ENCODE data around the gene OPCML. TPM values are rescaled to one million over a fixed set of nuclear protein-coding genes. Genes with fewer than 3 reads are reported as not detected.

The OPCML gene
- total and polyA plus RNA-seq, 2 experiments from 2014 or later: 1.2 to 4.4 TPM

DNA sequence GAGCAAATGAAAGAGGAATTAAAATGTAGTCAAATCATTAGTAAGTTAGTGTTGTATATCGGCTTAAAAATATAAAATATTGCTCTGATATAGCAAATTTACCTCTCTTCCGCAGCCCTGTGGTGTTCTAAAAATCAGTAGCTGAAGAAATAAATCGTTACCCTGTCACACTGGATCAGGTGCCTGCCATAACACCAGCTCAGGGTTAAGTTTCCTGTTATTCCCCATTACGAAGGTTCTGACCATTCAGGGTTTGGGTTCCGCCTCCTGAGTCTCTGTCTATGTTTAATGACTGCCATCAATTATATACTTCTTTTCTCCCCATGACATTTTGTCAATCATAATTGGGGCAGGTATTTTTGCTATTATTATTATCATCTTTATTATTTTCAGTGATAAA, 658.5 kb downstream of the OPCML start:
- Histone ChIP-seq H3K79me2 (replicated peaks; ENCODE audit: insufficient read depth) (no peaks in the 10 kb centered on the region), H4K20me1 (replicated peaks; ENCODE audit: insufficient read depth) (no peaks in the 10 kb centered on the region), H3K4me3 (no peak overlapping the region), H3F3A (replicated peaks; ENCODE audit: low read depth) (no peaks in the 10 kb centered on the region), H3K36me3 (ENCODE audit: insufficient read depth) (no peaks in the 10 kb centered on the region; the same call in 1 of the 2 replicates), H3K4me2 (no peak overlapping the region), H3K27ac (ENCODE audit: low read depth) (no peak overlapping the region), H2AFZ (no peak overlapping the region), H3K4me1 (ENCODE audit: insufficient read depth) (no peaks in the 10 kb centered on the region), H3K9me2 (ENCODE audit: insufficient read depth) (peaks cover 3% of the 10 kb centered on the region; the same call in 1 of the 2 replicates), H3K27me3 (ENCODE audit: insufficient read depth) (no peaks in the 10 kb centered on the region)
- H3K27ac Mint-ChIP-seq: no peak overlapping the region
- no peaks in the 10 kb centered on the region for H3K27me3 Mint-ChIP-seq (ENCODE audit: insufficient read depth, low read depth, poor library complexity)
- ATAC-seq (no peak), DNase-seq (ENCODE audit: low spot score) (no peak)
- H3K4me1 Mint-ChIP-seq: no peaks in the 10 kb centered on the region; the same call in 2 of the 3 replicates
- H3K4me3 Mint-ChIP-seq: no peak overlapping the region
- TF ChIP-seq POLR2AphosphoS5 (IDR thresholded peaks at IDR 0.05; ENCODE audit: low read depth) (no peak), EZH2 (IDR thresholded peaks at IDR 0.05; ENCODE audit: low read depth, unreplicated experiment) (no peak), CTCF (conservative IDR thresholded peaks at IDR 0.05; ENCODE audit: low read depth in 2 of 2) (no peak), ZNF331 (CRISPR knock-in tag; IDR thresholded peaks at IDR 0.05; ENCODE audit: low read depth) (no peak), NANOG (IDR thresholded peaks at IDR 0.05; ENCODE audit: borderline replicate concordance) (no peak), EZH2phosphoT487 (IDR thresholded peaks at IDR 0.05; ENCODE audit: unreplicated experiment) (no peak), STAT1 (IDR thresholded peaks at IDR 0.05; ENCODE audit: unreplicated experiment) (no peak), ZNF462 (CRISPR knock-in tag; IDR thresholded peaks at IDR 0.05) (no peak), ZNF114 (CRISPR knock-in tag; IDR thresholded peaks at IDR 0.05) (no peak), JUNB (IDR thresholded peaks at IDR 0.05; ENCODE audit: unreplicated experiment) (no peak)
- H3K9me3 Mint-ChIP-seq: no peaks in the 10 kb centered on the region
- H3K36me3 Mint-ChIP-seq (ENCODE audit: low read depth): peaks cover 6% of the 10 kb centered on the region; the same call in 1 of the 3 replicates

Data from GM23338 (cell line).